Measurements from ENCODE around the gene EVA1A.
"Not testable (repeated sequence)": the region's sequence is repeated elsewhere in the genome, so short reads cannot be mapped to it uniquely, and the experiment has no call there.

Gene EVA1A

DNA sequence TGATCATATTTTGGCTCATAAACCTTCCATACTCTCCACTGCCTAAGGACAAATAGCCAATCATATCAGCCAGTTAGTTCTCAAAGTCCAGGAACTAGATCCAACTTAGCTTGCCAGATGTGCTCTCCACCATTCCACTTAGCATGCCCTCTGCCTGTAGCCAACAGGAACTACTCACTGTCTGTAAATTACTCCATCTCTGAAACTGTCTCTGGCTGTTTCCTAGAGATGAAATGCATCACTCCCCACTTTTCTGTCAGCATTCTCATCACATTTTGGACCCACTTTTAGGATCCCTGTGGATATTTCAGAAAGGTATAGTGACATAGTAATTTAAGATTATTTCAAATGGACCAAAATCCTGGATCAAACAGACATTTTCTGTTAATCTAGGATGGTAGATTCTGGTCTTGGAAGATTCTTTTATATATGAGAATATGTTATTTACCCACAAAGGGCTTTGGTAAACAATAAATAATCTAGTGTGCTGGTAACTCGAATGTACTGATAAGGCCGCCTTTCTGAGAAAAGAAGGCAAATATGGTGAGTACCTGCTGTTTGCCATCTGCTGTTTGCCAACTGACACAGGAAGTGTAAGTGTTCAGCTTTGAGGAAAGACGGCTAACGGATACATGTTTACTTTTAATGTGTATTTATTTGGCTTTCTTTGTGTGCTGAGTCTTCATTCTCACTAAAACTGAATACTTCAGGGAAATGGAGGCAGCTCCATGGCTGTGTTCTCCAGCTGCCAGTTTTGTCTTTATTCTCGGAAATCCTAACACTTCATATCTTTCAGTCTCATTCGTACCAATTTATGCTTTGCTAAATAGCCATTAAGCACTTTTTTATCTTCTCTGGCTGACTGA, 79.5 kb downstream of the EVA1A start:
- ATAC-seq, result no peak

DNA sequence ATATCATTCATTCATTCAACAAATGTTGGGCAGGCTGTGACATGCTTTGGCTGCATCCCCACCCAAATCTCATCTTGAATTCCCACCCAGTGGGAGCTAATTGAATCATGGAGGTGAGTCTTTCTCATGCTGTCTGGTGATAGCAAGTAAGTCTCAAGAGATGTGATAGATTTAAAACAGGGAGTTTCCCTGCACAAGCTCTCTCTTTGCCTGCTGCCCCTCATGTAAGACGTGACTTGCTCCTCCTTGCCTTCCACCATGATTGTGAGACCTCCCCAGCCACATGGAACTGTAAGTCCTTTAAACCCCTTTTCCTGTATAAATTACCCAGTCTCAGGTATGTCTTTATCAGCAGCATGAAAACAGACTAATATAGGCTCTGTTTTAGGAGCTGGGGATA, 83.0 kb downstream of the EVA1A start:
- ATAC-seq, result not testable (repeated sequence)

DNA sequence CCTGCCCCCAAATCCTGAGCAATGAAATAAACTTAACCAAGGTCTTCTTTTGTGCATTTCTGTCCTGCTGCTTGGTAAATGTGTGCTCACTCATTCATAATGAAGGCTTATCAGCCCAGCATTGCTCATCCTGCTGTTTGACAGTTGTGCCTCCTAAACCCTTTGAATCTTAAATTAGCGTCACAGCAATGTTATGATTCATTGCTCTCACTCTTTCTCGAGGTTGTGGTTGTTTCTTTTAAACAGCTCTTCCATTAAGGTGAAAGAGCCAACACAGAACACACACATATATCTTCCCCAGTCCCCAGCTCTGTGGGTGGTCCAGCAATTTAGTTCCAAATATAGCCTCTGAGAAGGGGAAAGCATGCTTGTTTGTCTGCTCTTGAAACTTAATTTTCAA, 84.0 kb downstream of the EVA1A start:
- no peak for ATAC-seq

DNA sequence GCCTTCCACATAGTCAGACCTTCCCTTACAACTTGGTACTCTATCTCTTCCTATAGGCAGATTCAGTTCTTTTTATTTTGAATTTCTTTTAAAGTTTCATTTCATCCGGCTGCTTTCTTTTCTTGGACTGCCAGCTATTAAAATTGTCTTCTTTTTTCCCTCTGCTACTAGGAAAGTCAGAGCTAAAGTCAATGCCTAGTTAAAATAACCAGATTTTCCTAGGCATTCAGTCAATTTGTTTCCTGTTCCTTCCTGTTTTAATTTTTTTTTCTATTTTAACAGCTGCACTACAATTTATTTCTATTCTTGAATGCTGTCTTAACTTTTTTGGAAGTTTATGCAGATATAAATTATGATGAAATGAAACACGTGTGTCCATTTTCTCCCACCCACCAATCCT, 84.8 kb downstream of the EVA1A start:
- no peak for ATAC-seq

DNA sequence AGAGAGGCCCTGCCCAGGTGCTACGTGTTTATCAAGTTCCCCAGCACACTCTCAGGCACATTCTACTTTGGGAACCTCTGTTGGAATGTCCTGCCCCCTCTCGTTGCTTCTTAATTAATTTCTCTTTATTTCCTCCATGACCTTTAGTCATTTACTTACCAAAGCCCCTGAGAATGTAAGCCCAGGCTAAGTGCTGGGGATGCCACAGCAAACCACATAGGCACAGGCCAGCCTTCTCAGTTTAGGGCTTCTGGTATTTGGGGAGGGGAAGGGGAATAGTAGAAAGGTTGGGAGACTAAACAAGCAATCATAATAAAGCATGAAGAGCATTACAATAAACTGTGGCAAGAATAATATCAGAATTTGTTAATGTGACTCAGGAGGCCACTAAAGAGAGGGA, 85.7 kb downstream of the EVA1A start:
- ATAC-seq, result no peak

DNA sequence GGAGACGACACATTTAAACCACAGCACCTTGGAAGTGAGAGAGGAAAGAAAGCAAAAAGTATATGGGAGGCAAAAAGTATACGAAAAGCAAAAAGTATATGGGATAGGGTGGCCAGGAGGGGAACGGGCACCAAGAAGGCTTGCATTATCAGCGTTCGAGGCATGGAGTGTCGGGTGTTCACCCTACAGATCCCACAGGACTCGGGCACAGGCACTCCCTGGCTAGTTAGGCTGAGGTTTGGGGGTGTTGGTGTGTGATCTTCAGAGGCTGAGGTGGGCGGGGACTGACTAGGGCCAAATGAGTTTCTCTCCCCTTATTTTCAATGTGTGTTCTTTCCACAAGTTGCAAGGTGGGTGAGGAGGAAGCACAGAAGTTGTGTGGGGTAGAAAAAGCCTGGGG, 86.6 kb downstream of the EVA1A start:
- no peak for ATAC-seq

DNA sequence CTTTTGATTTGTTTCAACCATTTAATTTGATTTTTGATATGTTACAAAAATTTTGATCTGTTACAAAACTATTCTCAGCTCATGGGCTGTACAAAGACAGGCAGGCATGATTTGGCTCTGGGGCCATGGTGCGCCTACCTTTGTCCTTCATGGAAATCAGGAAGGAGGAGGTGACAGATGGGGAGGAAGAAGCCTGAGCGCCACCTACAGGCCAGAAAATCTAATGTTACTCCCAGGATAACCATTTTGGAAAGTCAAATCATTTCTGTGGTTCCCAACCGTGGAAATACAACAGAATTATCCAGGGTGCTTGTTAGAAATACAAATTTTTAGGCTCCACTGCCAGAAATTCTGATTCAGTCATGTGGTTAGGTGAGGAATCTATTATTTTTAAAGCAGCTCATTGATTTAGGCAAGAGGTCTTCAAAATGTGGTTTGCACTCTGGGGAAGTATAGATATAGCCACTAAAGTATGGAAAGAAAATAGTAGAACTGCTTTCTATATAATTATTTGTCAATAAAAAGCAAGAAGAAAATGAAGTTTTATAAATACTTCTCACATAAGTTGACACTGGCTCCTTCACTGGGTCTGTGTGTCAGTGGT, 93.9 kb downstream of the EVA1A start:
- ATAC-seq, result no peak

DNA sequence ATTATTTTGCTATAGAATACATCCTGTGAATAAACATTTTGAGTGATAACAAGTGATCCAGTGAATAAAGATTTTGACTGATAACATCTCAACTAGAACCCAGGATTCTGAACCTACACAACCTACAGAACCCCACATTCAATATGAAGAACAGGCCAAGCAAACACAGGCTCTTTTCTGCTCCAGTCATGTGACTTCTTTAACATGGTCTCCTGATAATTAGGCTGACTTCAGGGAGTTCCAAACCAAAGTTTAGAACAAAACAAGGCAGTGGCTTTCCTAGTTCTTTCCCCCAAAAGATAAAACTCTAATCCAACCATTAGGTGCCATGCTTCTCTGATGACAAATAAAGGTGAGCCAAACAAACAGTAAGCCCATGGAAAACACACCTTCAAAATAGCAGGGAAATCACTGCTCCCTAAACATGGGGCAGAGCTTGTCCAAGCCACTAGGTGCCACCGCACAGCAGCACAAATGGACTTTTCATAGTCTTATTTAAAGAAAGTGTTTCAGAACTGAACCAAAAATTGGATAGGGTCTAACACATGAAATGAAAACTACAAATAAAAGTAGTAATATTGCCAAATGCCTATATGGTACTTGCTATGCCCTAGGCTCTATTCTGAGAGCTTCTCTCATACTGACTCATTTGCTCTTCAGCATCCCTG, 95.3 kb downstream of the EVA1A start:
- ATAC-seq, result no peak

DNA sequence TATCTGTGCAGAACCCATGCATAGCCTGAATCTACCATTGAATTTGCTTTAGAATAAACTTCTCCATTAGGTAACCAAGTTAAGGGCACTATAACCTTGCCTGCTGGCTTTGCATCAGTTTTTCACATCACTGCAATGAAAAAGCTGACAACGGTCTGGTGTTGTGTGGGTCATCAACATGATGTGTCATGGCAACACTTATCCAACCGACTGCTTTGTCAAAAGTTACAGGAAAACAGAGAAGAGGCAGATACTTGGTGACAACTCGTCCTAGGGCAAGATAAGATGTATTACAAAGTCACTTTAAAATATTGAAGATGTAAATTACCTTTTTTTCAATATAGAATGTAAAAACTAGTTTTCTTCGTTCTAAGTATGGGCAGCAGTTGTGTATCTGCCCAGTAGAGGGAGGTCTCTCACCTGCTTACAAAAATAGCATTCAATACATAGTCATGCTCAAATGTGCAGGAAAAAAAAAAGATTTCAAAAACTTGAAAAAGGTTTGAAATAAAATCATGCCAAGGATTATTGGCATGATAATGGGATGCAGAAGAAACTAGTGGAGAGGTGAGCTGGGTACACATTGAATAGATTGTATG, 96.3 kb downstream of the EVA1A start:
- ATAC-seq, result no peak

DNA sequence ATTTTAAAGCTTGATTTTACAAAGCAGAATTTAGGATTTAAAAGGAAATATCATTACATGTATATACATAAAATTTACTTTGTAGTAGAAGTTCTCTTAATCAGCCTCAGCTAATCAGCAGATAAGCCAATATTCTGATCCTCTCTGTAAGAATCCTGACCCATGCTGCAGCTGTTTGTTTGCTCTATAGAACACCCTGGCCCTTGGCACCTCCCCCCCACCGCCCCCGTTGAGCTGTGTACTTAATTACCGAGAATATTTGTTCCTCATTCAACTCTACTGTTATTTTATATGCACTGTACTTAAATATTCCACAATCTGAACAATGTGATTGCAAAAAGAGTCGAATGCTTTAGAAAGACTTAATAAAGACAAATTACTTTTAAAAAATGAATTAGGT, 98.0 kb downstream of the EVA1A start:
- no peak for ATAC-seq

DNA sequence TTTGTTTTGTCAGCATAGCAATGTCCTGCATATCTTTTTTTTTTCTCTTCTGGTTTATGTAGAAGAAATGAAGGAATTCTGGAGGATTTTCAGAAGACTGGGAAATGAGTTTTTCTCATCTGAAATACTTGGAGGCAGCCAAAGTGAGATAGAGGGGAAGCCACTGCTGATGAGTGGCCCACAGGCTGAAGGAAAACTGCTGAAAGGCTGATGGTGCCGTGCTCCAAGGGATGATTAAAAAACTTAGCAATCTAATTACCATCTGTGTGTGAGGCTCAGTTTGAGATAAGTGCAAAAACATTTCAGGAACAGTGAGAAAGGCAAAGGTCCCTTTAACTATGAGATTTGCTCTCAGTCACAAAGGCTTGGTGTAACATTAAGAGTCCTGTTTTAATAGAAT, 98.5 kb downstream of the EVA1A start:
- no peak for ATAC-seq

DNA sequence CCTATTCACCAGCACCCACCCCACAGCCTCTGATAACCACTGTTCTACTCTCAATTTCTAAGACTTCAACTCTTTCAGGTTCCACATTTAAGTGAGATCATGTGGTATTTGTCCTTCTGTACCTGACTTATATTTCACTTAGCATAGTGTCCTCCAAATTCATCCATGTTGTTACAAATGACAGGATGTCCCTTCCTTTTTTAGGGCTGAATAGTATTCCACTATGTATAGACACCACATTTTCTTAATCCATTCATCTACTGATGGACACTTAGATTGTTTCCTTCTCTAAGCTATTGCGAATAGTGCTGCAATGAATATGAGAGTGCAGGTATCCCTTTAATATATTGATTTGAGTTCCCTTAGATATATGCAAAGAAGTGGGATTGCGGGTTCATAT, 100.1 kb downstream of the EVA1A start:
- no peak for ATAC-seq

DNA sequence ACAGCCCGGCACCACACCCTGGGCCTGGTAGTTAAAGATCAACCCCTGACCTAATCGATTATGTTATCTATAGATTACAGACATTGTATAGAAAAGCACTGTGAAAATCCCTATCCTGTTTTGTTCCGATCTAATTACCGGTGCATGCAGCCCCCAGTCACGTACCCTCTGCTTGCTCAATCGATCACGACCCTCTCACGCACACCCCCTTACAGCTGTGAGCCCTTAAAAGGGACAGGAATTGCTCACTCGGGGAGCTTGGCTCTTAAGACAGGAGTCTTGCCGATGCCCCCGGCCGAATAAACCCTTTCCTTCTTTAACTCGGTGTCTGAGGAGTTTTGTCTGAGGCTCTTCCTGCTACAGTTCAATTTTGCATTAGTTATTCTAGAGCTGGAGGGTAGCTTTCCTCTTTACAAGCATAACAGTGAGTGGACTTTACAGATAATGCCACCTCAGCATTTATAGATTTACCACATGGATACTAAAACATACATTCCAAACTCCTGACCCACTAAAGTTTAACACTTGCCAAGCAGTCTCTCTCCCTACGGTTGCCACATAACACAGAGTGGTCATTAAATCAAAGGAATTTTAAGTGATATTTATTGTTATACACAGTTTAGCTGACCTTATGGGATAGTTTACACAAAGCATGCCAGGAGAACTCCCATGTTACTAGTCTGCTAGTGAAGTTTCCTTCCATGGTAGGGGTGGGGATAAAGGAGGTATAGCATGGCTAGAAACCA, 101.0 kb downstream of the EVA1A start:
- no peak for ATAC-seq

DNA sequence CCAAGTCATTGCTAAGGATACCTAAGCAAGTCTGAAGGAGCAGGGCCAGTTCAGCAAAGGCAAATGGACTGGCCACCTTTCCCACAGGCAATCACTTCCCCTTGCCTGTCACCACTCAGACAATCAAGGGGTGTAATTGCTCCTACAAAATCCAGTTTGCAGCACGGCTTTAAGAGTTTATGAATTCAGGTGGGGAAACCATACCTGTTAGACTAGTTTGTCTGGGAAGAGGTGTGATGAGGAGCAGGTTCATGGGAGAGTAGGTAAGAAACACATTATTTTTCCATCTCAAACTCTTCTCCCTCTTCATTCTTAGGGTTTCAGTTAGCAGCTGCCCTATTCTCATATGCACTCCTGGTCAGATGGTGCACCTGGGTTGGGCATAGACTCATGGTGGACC, 102.5 kb downstream of the EVA1A start:
- ATAC-seq, result no peak

DNA sequence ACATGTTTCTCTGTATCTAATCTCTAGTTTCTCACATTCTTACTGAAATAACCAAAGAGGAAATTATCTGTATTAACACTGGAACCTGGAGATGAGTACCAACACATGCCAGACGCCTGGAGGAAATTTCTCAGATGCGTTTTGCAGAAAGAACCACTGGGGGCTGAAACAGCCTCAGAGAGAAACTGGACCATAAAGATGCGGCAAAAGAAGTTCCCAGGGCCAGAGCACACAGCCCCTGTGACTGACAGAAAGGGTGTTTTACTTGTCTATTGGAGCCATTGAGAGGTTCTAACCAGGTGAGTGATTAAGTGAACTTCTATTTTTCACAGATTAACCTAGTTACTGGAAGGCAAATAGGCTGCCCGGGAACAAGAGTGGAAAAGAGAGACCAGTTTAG, 103.9 kb downstream of the EVA1A start:
- no peak for ATAC-seq

DNA sequence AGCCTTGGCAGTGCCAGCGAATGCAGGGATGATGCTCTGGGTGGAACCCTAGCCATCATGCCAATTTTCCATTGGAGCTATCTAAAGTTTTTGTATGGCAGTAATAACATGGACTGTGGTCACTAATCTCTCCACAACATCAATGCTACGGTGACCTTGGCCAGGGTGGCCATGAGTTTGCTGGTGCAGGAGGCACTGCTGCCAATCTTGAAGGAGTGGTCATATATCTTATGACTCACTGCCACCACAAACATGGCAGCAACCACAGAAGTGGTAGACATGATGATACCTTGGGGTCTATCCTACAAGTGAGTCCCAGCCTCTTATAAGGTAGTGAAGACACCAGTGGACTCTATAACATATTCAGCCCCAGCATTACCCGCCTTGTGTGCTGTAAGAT, 104.6 kb downstream of the EVA1A start:
- ATAC-seq, result no peak

DNA sequence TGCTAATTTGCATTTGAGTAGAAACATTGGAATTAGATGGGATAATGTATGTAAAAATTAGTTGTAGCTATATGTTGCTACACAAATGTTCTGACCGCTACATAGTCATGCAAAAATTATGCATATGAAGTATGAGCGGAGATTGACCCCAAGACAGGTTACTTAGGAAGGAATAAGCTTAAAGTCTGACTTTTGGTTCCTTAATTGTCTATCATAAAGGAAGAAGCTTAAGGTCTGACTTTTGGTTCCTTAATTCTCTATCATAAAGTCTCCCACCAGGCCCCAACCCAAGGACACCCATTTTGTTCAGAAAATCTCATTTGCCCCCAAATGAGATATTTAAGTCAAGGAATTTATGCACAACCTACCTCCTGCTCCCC, 106.5 kb downstream of the EVA1A start:
- no peak for ATAC-seq

DNA sequence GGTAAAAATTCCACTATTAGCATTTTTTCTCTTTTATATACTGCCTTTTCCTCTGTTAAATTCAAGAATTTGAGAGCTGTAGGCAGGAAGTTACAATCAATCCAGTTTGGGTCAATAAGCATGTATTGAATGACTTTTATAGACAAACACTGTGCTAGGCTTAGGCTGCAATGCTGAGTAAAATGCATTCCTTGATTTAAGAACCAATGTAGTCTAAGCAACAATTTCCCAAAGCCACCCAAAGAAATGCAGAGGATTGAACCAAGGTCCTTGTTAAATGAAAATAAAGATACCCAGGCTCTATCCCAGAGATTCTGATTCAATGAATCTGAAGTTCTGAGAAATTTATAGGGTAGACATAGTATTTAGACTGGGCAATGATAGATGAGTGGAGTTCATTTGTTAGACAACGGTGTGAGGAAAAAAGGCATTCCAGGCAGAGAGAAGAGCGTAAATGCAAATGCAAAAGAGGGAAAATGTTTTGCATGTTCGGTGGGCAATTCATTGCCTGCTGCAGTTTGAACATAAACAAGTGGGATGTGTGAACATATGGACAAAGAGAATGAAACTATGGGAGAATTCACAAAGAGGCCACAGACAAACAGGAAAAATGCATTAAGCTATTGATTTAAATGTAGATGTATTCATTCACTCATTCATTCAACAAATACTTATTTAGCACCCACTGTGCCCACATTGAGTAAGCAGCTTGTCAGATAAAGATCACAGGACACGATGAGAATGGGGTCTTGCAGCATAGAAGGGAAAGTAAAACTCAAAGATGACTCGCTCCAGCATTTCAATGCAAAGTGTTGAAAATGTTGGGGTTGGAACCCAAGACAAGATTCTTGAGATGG, 107.1 kb downstream of the EVA1A start:
- no peak for ATAC-seq

DNA sequence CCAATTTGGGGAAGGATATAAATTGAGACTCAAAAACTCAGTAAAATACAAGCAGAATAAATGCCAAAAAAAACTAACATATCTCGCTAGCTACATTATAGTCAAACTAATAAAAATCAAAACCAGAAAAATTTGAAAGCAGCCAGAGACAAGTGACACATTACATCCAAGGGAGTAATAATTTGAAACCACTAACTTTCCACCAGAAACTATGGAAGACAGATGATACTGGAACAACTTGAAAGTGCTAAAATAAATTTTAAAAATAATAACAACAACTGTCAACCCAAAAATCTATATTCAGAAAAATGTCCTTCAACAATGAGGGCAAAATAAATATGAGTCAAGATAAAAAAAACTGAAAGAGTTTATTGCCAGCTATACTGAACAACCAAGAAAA, 110.7 kb downstream of the EVA1A start:
- ATAC-seq, result no peak

DNA sequence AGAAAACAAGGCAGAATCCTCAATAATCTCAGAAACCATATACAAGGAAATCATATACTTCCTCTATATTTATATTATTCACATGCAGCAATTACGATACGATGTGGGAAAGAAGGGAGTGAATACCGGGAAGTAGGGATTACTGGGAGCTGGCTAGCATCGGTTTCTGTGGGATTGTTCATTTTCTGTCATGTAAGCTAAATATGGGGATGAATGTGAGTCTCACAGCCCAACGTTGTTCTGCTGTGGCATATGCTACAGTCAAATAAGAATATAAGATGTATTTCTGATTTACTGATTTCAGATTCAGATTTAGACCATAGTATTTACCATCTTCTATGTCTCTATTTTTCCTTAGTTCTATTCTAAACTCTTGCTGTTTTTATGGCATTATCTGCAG, 113.6 kb downstream of the EVA1A start:
- no peak for ATAC-seq

Measured in activated CD4-positive, CD25-positive, alpha-beta regulatory T cell treated with anti-CD3 and anti-CD28 coated beads, Interleukin-2, amount 50 U/mL, for 24 hours (primary cell).